ENCODE measurements around the gene METTL23. TPM values are rescaled to one million over a fixed set of nuclear protein-coding genes. Genes with fewer than 3 reads are reported as not detected.
"Not testable (repeated sequence)": the region's sequence is repeated elsewhere in the genome, so short reads cannot be mapped to it uniquely, and the experiment has no call there.

The METTL23 gene
- total and polyA plus RNA-seq, 11 donors: 22.1 to 33.7 (median 24.0) TPM

- no peak for ATAC-seq
- no peaks in the 10 kb centered on the region for H3K27me3 ChIP-seq
- 1 to 4% (median 4%) methylated on average over 7 of the region's 7 CpGs for WGBS, 4 donors
- no peaks in the 10 kb centered on the region for H3K9me3 ChIP-seq
- peak overlapping the region; percentile 45 to 100 (median 94) for H3K4me3 ChIP-seq
- TF ChIP-seq CTCF (IDR thresholded peaks at IDR 0.05) (no peak), POLR2A (IDR thresholded peaks at IDR 0.05) (no peak)
- peaks cover 2 to 66% (median 40%) of the 10 kb centered on the region in 12 donors for H3K4me1 ChIP-seq
- intact Hi-C loops (cut with DNase I): loop anchor here in 1 of 10 donors (10.0 kb wide), 1 partner anchor 54 kb away; no protein-coding TSS in a partner anchor
- peak overlapping the region; percentile 97 to 100 (median 99) for H3K27ac ChIP-seq
- H3K36me3 ChIP-seq: peaks cover 0 to 55% (median 49%) of the 10 kb centered on the region in 9 donors
- no peak for DNase-seq
Measured at GRCh38 chr17:76738468-76738850, 11.8 kb downstream of the METTL23 start.

GRCh38 chr17:76739568-76740115, 13.0 kb downstream of the METTL23 start:
- ATAC-seq, H3K9me3 ChIP-seq, DNase-seq, H3K27me3 ChIP-seq: not testable (repeated sequence)
- Histone ChIP-seq H3K27ac (peak overlapping the region; percentile 67 to 100 (median 99)), H3K4me1 (peaks cover 0 to 62% (median 33%) of the 10 kb centered on the region in 12 donors), H3K36me3 (peaks cover 0 to 55% (median 49%) of the 10 kb centered on the region in 9 donors), H3K4me3 (peak overlapping the region in 10 of 12 donors; percentile 71 to 100 (median 94))
- intact Hi-C loops (cut with DNase I): loop anchor here in 1 of 10 donors (10.0 kb wide), 1 partner anchor 55 kb away; no protein-coding TSS in a partner anchor
- 71 to 81% (median 78%) methylated on average over 17 of the region's 17 CpGs for WGBS, 4 donors

GRCh38 chr17:76740329-76741118, 13.9 kb downstream of the METTL23 start:
- peaks cover 0 to 55% (median 26%) of the 10 kb centered on the region in 12 donors for H3K4me1 ChIP-seq
- peak overlapping the region in 8 of 12 donors; percentile 71 to 97 (median 94) for H3K4me3 ChIP-seq
- intact Hi-C loops (cut with DNase I): no loop called here
- H3K36me3 ChIP-seq: peaks cover 0 to 55% (median 49%) of the 10 kb centered on the region in 9 donors
- DNase-seq (peak in 4 of 5 donors; percentile 43 to 69 (median 58)), ATAC-seq (peak; percentile 4 to 25 (median 8))
- H3K27me3 ChIP-seq: no peaks in the 10 kb centered on the region
- peak overlapping the region; percentile 67 to 100 (median 99) for H3K27ac ChIP-seq
- H3K9me3 ChIP-seq: no peaks in the 10 kb centered on the region
- 40 to 46% (median 41%) methylated on average over 5 of the region's 5 CpGs for WGBS, 4 donors
- no peak for TF ChIP-seq POLR2A (IDR thresholded peaks at IDR 0.05)
- TF ChIP-seq CTCF (IDR thresholded peaks at IDR 0.05): no peak

- no peaks in the 10 kb centered on the region for H3K27me3 ChIP-seq
- no peak overlapping the region for H3K4me3 ChIP-seq
- TF ChIP-seq POLR2A (IDR thresholded peaks at IDR 0.05): no peak
- no peak for TF ChIP-seq CTCF (IDR thresholded peaks at IDR 0.05)
- DNase-seq (no peak), ATAC-seq (no peak)
- peaks cover 0 to 53% (median 28%) of the 10 kb centered on the region in 12 donors for H3K4me1 ChIP-seq
- peaks cover 0 to 65% (median 58%) of the 10 kb centered on the region in 9 donors for H3K36me3 ChIP-seq
- H3K27ac ChIP-seq: peak overlapping the region in 1 of 12 donors; percentile 29
- H3K9me3 ChIP-seq: no peaks in the 10 kb centered on the region
- intact Hi-C loops (cut with DNase I): no loop called here
Measured at GRCh38 chr17:76742958-76743357, 16.3 kb downstream of the METTL23 start.
